Activated CD4-positive, alpha-beta memory T cell treated with anti-CD3 and anti-CD28 coated beads for 36 hours (primary cell): ENCODE data around the gene ATP11A. TPM values are rescaled to one million over a fixed set of nuclear protein-coding genes. Genes with fewer than 3 reads are reported as not detected.

Source experiments
- CTCF ChIA-PET: fragments of 350-600 bp; sonication (Branson Sonifier 250); formaldehyde crosslinking; loops from one replicate; lab custom pipeline; 2021; ENCODE audit warnings: antibody characterized with exemption, inconsistent platforms; lab: Charles Lee
- POLR2A ChIA-PET: fragments of 350-600 bp; sonication (Branson Sonifier 250); formaldehyde crosslinking; loops from one replicate; lab custom pipeline; 2021; ENCODE audit warnings: antibody characterized with exemption; lab: Charles Lee
- DNase-seq: peaks from one replicate; pipeline ENCODE4 v3.0.0-alpha.2; 2020
- H3K27ac Mint-ChIP-seq: one replicate; pipeline ENCODE4 v1.8.0; 2021; ENCODE audit warnings: mixed read lengths
- H3K27me3 Mint-ChIP-seq: one replicate; pipeline ENCODE4 v1.8.0; 2021; ENCODE audit warnings: mixed read lengths
- H3K36me3 Mint-ChIP-seq: one replicate; pipeline ENCODE4 v1.8.0; 2021; ENCODE audit warnings: mixed read lengths
- H3K4me1 Mint-ChIP-seq: one replicate; pipeline ENCODE4 v1.8.0; 2021; ENCODE audit warnings: low read depth, mixed read lengths
- H3K4me3 Mint-ChIP-seq: one replicate; pipeline ENCODE4 v1.8.0; 2021; ENCODE audit warnings: mild to moderate bottlenecking, mixed read lengths
- H3K9me3 Mint-ChIP-seq: one replicate; pipeline ENCODE4 v1.8.0; 2021; ENCODE audit warnings: mixed read lengths
- intact Hi-C: fragments of 100-400 bp; cut with micrococcal nuclease; formaldehyde crosslinking; loops from one replicate; pipeline ENCODE4 v1.15.1; 2023
- total RNA-seq, 2 experiments: library from RNA; stranded (reverse); gene quantifications; one replicate each; pipeline ENCODE4 v1.2.3, GENCODE V29; 2021

ATP11A gene
- total RNA-seq, 2 experiments from 2014 or later = 36.6 to 38.7 TPM

- no peak for DNase-seq
- POLR2A ChIA-PET = no interaction called here
- CTCF ChIA-PET = no interaction called here
- H3K9me3 Mint-ChIP-seq = no peaks in the 10 kb centered on the region
- no peak overlapping the region for H3K27ac Mint-ChIP-seq
- peaks cover 65% of the 10 kb centered on the region for H3K36me3 Mint-ChIP-seq
- no peak overlapping the region for H3K4me3 Mint-ChIP-seq
- no peaks in the 10 kb centered on the region for H3K27me3 Mint-ChIP-seq
- no peaks in the 10 kb centered on the region for H3K4me1 Mint-ChIP-seq
- intact Hi-C loops = no loop called here
Measured at GRCh38 chr13:112818698-112819045, 128.8 kb downstream of the ATP11A start.

DNA sequence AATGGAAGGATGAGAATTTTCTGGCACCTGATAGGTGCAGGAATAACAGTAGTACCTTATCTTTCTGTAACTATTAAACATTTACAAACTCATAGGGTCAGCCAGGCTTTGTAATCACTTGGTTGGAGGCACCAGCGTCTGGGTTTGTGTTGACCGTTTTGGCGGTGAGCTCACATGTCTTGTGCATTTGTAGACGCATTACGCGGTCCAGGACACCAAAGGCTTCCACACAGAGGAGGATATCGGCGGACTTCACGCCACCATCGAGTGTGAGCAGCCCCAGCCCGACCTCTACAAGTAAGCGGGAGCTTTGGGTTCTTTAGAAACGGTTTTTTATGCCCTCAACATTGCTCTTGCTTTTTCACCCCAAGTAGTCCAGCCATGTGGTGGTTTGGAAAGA, 129.3 kb downstream of the ATP11A start:
- Mint-ChIP-seq H3K4me3 (no peak overlapping the region), H3K27ac (no peak overlapping the region)

DNA sequence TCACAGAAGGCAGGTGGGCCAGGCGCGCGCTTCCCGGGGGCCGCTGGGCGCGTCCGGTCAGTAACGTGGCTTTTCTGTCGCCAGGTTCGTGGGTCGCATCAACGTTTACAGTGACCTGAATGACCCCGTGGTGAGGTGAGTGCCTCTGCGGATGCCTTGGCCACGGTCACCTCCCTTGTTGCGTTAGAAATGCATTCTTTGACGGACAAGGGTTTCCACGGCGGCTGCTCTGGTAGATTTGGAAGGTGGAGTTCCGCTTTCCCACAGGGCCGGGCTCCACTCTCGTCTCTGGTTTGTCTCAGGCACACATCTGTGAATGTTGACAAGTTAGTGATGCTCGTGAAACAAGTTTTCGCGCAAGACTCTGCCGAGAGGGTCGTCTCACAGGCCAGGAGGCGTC, 130.0 kb downstream of the ATP11A start:
- Mint-ChIP-seq H3K4me3 (no peak overlapping the region), H3K36me3 (peaks cover 68% of the 10 kb centered on the region), H3K27me3 (no peaks in the 10 kb centered on the region), H3K27ac (no peak overlapping the region), H3K4me1 (no peaks in the 10 kb centered on the region), H3K9me3 (no peaks in the 10 kb centered on the region)
- intact Hi-C loops = no loop called here
- POLR2A ChIA-PET = interaction anchor here (0.6 kb wide), 1 partner anchor 10 kb away, joined by 3 read pairs; no protein-coding TSS in a partner anchor
- CTCF ChIA-PET = no interaction called here
- DNase-seq = no peak

More for the DNA sequence above, 129.3 kb downstream of the ATP11A start:
- CTCF ChIA-PET = no interaction called here
- DNase-seq = no peak
- Mint-ChIP-seq H3K36me3 (peaks cover 66% of the 10 kb centered on the region), H3K4me1 (no peaks in the 10 kb centered on the region), H3K27me3 (no peaks in the 10 kb centered on the region), H3K9me3 (no peaks in the 10 kb centered on the region)
- POLR2A ChIA-PET = no interaction called here
- intact Hi-C loops = no loop called here

GRCh38 chr13:112820318-112820717, 130.5 kb downstream of the ATP11A start:
- POLR2A ChIA-PET = no interaction called here
- no peak overlapping the region for H3K4me3 Mint-ChIP-seq
- H3K36me3 Mint-ChIP-seq = peaks cover 67% of the 10 kb centered on the region
- CTCF ChIA-PET = no interaction called here
- no peak for DNase-seq
- intact Hi-C loops = no loop called here
- no peaks in the 10 kb centered on the region for H3K9me3 Mint-ChIP-seq
- no peak overlapping the region for H3K27ac Mint-ChIP-seq
- no peaks in the 10 kb centered on the region for H3K4me1 Mint-ChIP-seq
- no peaks in the 10 kb centered on the region for H3K27me3 Mint-ChIP-seq

DNA sequence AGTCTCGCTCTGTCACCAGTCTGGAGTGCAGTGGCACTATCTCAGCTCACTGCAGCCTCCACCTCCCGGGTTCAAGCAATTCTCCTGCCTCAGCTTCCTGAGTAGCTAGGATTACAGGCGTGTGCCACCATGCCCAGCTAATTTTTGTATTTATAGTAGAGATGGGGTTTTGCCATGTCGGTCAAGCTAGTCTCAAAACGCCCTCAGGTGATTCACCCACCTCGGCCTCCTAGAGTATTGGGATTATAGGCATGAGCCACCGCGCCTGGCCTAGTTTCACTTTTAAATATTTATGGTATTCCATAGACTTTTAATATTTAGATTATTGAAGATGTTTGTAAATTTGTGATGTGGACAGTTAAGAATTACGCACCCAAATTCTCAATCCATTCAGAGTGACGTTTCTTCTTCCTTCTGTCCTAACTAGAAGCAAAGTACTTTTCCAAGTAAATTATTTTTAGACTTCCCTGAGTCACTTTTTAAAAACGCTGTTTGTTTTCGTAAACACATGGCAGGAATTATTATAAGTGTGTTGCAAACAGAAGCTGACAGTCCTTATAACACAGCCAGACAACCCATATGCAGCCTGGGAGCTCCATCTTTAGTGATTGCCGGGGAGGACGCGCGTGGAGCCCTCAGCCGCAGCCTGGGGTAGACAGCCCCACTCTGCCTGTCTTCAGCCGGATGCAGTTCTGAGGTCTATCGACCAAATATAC, 131.7 kb downstream of the ATP11A start:
- ChIA-PET CTCF (no interaction called here), POLR2A (no interaction called here)
- no peaks in the 10 kb centered on the region for H3K27me3 Mint-ChIP-seq
- H3K27ac Mint-ChIP-seq = no peak overlapping the region
- no peak overlapping the region for H3K4me3 Mint-ChIP-seq
- intact Hi-C loops = no loop called here
- no peaks in the 10 kb centered on the region for H3K4me1 Mint-ChIP-seq
- H3K36me3 Mint-ChIP-seq = peaks cover 61% of the 10 kb centered on the region
- no peaks in the 10 kb centered on the region for H3K9me3 Mint-ChIP-seq
- DNase-seq = no peak

- CTCF ChIA-PET = no interaction called here
Measured at GRCh38 chr13:112822851-112823250, 133.0 kb downstream of the ATP11A start.

DNA sequence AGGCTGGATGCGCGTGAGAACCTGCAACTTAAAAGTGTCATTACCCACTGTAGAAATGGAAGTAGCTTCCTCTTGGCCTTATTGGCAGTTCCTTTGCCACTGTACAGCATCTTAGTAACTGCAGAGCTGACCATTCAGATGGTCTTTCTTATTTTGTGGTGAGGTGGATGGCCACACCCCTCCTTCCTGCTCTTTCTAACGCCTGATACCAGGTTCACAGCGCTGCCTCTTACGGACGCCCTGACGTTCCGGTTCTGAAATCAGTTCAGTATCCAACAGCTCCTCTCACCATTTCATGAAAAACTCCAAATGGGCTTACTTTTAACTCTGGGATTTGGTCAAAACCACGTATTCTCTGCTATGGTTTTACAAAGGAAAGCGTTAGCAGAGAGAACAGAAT, 134.6 kb downstream of the ATP11A start:
- Mint-ChIP-seq H3K4me1 (no peaks in the 10 kb centered on the region), H3K4me3 (no peak overlapping the region), H3K27me3 (no peaks in the 10 kb centered on the region), H3K27ac (no peak overlapping the region), H3K36me3 (peaks cover 43% of the 10 kb centered on the region), H3K9me3 (no peaks in the 10 kb centered on the region)
- POLR2A ChIA-PET = no interaction called here
- CTCF ChIA-PET = interaction anchor here (0.8 kb wide), 1 partner anchor 51 kb away, joined by 3 read pairs; no protein-coding TSS in a partner anchor
- intact Hi-C loops = no loop called here
- DNase-seq = no peak

More at GRCh38 chr13:112822851-112823250, 133.0 kb downstream of the ATP11A start:
- H3K36me3 Mint-ChIP-seq = peaks cover 57% of the 10 kb centered on the region
- H3K4me1 Mint-ChIP-seq = no peaks in the 10 kb centered on the region
- no peak for DNase-seq
- no peaks in the 10 kb centered on the region for H3K9me3 Mint-ChIP-seq
- intact Hi-C loops = no loop called here
- no peaks in the 10 kb centered on the region for H3K27me3 Mint-ChIP-seq
- no peak overlapping the region for H3K27ac Mint-ChIP-seq
- POLR2A ChIA-PET = no interaction called here
- H3K4me3 Mint-ChIP-seq = no peak overlapping the region

DNA sequence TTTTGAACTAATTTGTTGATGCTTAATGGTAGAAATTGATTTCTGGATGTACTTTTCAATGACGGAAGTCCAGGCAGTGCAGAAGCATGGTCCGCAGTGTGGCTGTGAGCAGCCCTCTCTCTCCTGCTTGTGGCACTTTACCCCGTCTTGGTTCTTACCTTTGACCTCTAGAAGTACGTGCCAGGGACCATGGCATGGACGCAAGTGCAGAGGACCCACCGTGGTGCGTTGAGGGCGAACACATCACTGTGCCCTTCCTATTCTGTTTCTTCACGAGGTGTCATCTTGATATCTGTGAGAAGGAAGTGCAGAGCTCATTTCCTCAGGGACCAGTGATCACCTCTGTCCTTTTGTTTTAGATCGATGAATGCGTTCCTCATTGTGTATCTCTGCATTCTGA, 135.2 kb downstream of the ATP11A start:
- intact Hi-C loops = no loop called here
- no peak for DNase-seq
- POLR2A ChIA-PET = no interaction called here

GRCh38 chr13:112825875-112826274, 136.0 kb downstream of the ATP11A start:
- no peaks in the 10 kb centered on the region for H3K27me3 Mint-ChIP-seq
- ChIA-PET POLR2A (no interaction called here), CTCF (no interaction called here)
- no peaks in the 10 kb centered on the region for H3K9me3 Mint-ChIP-seq
- no peak overlapping the region for H3K27ac Mint-ChIP-seq
- no peak for DNase-seq
- H3K4me3 Mint-ChIP-seq = no peak overlapping the region
- H3K36me3 Mint-ChIP-seq = peaks cover 36% of the 10 kb centered on the region
- H3K4me1 Mint-ChIP-seq = no peaks in the 10 kb centered on the region
- intact Hi-C loops = no loop called here

More for the DNA sequence above, 135.2 kb downstream of the ATP11A start:
- H3K36me3 Mint-ChIP-seq = peaks cover 39% of the 10 kb centered on the region
- no peak overlapping the region for H3K4me3 Mint-ChIP-seq
- H3K27ac Mint-ChIP-seq = no peak overlapping the region
- CTCF ChIA-PET = no interaction called here
- no peaks in the 10 kb centered on the region for H3K27me3 Mint-ChIP-seq
- H3K4me1 Mint-ChIP-seq = no peaks in the 10 kb centered on the region
- H3K9me3 Mint-ChIP-seq = no peaks in the 10 kb centered on the region

- H3K4me3 Mint-ChIP-seq = no peak overlapping the region
- ChIA-PET POLR2A (no interaction called here), CTCF (no interaction called here)
- H3K27ac Mint-ChIP-seq = no peak overlapping the region
- no peaks in the 10 kb centered on the region for H3K4me1 Mint-ChIP-seq
- no peaks in the 10 kb centered on the region for H3K27me3 Mint-ChIP-seq
- no peaks in the 10 kb centered on the region for H3K9me3 Mint-ChIP-seq
- peaks cover 35% of the 10 kb centered on the region for H3K36me3 Mint-ChIP-seq
- DNase-seq = no peak
- intact Hi-C loops = no loop called here
Measured at GRCh38 chr13:112826565-112826964, 136.7 kb downstream of the ATP11A start.

DNA sequence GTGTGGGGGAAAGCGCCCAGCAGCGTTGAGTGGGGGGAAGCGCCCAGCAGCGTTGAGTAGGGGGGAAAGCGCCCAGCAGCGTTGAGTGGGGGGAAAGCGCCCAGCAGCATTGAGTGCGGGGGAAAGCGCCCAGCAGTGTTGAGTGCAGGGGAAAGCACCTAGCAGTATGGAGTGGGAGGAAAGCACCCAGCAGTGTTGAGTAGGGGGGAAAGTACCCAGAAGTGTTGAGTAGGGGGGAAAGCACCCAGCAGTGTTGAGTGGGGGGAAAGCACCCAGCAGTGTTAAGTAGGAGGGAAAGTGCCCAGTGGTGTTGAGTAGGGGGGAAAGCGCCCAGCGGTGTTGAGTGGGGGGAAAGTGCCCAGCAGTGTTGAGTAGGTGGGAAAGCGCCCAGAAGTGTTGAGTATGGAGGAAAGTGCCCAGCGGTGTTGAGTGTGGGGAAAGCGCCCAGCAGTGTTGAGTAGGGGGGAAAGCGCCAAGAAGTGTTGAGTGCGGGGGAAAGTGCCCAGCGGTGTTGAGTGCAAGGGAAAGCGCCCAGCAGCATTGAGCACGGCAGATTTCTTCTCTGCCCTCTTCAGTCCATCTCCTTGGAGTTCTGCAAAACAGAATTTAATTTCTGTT, 138.4 kb downstream of the ATP11A start:
- ChIA-PET POLR2A (no interaction called here), CTCF (interaction anchor here (0.6 kb wide), 1 partner anchor 17 kb away, joined by 3 read pairs; no protein-coding TSS in a partner anchor)
- Mint-ChIP-seq H3K27me3 (no peaks in the 10 kb centered on the region), H3K9me3 (no peaks in the 10 kb centered on the region), H3K4me3 (no peak overlapping the region), H3K4me1 (no peaks in the 10 kb centered on the region), H3K36me3 (peaks cover 39% of the 10 kb centered on the region), H3K27ac (no peak overlapping the region)
- no peak for DNase-seq
- intact Hi-C loops = no loop called here

DNA sequence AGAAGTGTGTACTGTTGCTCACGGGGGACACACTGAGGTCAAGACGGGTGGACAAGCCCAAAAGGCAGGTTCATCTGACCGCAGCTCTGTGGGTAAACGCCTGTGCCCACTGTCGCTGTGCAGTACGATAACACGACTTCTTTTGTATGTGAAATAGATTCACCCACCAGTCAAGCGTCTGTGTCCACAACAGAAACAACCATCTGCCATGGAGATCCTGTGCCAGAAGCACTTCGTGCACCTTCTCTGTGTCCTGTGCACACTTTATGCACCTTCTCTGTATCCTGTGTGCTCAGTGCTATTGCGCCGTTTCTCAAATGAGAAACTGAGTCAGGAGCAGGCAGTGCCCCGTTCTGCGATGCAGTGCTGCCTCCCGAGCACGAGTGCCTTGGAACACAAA, 138.9 kb downstream of the ATP11A start:
- Mint-ChIP-seq H3K4me1 (no peaks in the 10 kb centered on the region), H3K36me3 (peaks cover 38% of the 10 kb centered on the region), H3K27ac (no peak overlapping the region), H3K27me3 (no peaks in the 10 kb centered on the region), H3K9me3 (no peaks in the 10 kb centered on the region), H3K4me3 (no peak overlapping the region)
- no peak for DNase-seq
- ChIA-PET POLR2A (no interaction called here), CTCF (no interaction called here)
- intact Hi-C loops = no loop called here

DNA sequence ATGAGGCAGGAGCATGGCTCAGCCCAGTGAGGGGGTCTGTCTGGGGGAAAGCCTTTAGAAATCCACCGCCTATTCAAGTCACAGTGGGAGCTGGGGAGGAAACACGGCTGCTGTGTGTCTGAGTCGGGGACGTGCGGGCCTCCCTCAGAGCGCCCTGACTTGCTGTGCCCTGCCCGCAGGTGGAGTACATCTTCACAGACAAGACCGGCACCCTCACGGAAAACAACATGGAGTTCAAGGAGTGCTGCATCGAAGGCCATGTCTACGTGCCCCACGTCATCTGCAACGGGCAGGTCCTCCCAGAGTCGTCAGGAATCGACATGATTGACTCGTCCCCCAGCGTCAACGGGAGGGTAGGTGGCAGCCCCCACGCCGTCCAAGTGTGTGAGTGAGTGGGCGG, 141.4 kb downstream of the ATP11A start:
- CTCF ChIA-PET = no interaction called here
- intact Hi-C loops = no loop called here
- POLR2A ChIA-PET = no interaction called here
- Mint-ChIP-seq H3K4me1 (no peaks in the 10 kb centered on the region), H3K27ac (no peak overlapping the region), H3K27me3 (no peaks in the 10 kb centered on the region), H3K36me3 (peaks cover 34% of the 10 kb centered on the region), H3K4me3 (no peak overlapping the region), H3K9me3 (no peaks in the 10 kb centered on the region)
- no peak for DNase-seq
